Tibial artery (tissue), 4 donors: ENCODE data around the gene RXRB.

ENCODE experiments used
- DNase-seq, 2 donors: peaks; one replicate each; pipeline ENCODE4 v3.0.0-alpha.2; 2019
- H3K27ac ChIP-seq, 2 donors: fragments of 200-600 bp; sonication (generic) in 1 of 2; 1 replicate in 1 of 2; 2 replicates in 1 of 2; pipeline ENCODE4 v1.5.1; 2018 to 2019; ENCODE audit warnings: mild to moderate bottlenecking in 1 of 2
- H3K27me3 ChIP-seq, 2 donors: fragments of 200-600 bp; sonication (generic) in 1 of 2; one replicate each; pipeline versions ENCODE4 v1.5.1 to v1.6.0; 2016 to 2019
- H3K36me3 ChIP-seq, 3 donors: fragments of 200-600 bp; sonication (generic) in 2 of 3; one replicate each; pipeline ENCODE4 v1.5.1; 2016 to 2019; ENCODE audit warnings: mild to moderate bottlenecking in 2 of 3
- H3K4me1 ChIP-seq, 4 donors: fragments of 200-600 bp; sonication (generic) in 2 of 4; 1 replicate in 3 of 4; 2 replicates in 1 of 4; pipeline ENCODE4 v1.5.1; 2016 to 2019
- H3K4me3 ChIP-seq, 2 donors: fragments of 200-600 bp; sonication (generic) in 1 of 2; 1 replicate in 1 of 2; 2 replicates in 1 of 2; pipeline ENCODE4 v1.5.1; 2018 to 2019; ENCODE audit warnings: mild to moderate bottlenecking in 2 of 2
- H3K9me3 ChIP-seq, 3 donors: fragments of 200-600 bp; sonication (generic) in 1 of 3; one replicate each; pipeline ENCODE4 v1.5.1; 2016 to 2019
- intact Hi-C: fragments of 100-400 bp; cut with DNase I; formaldehyde crosslinking; loops from one replicate; pipeline ENCODE4 v1.15.0; 2023; ENCODE audit warnings: low total_unique reads
- TF ChIP-seq, protein P1 (sequence below), 2 experiments: fragments of 200-600 bp in 1 of 2; fragments of 450-650 bp in 1 of 2; IDR thresholded peaks; one replicate each; pipeline ENCODE4 v1.5.1; 2017 to 2019; ENCODE audit warnings: antibody characterized with exemption in 2 of 2, mild to moderate bottlenecking in 1 of 2, moderate library complexity in 1 of 2

Gene RXRB

DNA sequence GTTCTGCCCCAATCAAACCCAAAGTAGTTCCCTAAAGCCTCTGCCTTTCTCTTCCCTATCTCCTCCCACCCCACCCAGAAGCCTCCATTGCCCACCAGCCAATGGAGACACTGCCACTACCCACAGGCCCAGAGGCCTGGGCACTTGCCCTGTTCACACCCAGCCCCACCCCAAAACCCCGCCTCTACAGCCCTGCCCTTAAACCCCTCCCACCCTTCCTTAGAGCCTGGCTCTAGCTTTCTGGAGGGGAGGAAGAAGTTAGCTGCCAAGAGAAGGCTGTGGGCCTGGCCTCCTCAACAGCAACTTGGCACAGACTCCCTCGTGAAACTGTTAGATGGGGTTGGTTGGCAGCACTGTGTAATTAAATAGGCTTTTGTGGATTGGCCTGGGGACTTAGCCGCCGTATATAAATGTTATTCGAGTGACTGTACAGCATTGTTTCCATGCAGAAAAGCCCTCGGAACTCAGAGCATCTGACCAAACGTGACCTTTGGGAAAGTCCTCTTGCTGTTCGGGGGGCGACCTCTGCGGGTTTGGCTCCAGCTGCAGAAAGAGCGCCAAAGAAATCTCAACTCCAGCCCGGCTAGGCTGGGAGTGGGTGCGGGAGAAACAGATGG is 39.6 kb downstream of the RXRB start:
- H3K27me3 ChIP-seq, result no peaks in the 10 kb centered on the region
- no peaks in the 10 kb centered on the region for H3K9me3 ChIP-seq
- H3K36me3 ChIP-seq, result no peaks in the 10 kb centered on the region
- H3K27ac ChIP-seq, result peak overlapping the region; percentile 50 to 52
- peaks cover 0 to 20% (median 14%) of the 10 kb centered on the region in 4 donors for H3K4me1 ChIP-seq
- peak in 1 of 2 donors; percentile 42 for DNase-seq
- intact Hi-C loops, result loop anchor here (5.0 kb wide), 2 partner anchors 36 to 86 kb away; no protein-coding TSS in a partner anchor
- H3K4me3 ChIP-seq, result peak overlapping the region; percentile 45 to 61
- TF ChIP-seq, protein P1, sequence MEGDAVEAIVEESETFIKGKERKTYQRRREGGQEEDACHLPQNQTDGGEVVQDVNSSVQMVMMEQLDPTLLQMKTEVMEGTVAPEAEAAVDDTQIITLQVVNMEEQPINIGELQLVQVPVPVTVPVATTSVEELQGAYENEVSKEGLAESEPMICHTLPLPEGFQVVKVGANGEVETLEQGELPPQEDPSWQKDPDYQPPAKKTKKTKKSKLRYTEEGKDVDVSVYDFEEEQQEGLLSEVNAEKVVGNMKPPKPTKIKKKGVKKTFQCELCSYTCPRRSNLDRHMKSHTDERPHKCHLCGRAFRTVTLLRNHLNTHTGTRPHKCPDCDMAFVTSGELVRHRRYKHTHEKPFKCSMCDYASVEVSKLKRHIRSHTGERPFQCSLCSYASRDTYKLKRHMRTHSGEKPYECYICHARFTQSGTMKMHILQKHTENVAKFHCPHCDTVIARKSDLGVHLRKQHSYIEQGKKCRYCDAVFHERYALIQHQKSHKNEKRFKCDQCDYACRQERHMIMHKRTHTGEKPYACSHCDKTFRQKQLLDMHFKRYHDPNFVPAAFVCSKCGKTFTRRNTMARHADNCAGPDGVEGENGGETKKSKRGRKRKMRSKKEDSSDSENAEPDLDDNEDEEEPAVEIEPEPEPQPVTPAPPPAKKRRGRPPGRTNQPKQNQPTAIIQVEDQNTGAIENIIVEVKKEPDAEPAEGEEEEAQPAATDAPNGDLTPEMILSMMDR (IDR thresholded peaks at IDR 0.05), result no peak

DNA sequence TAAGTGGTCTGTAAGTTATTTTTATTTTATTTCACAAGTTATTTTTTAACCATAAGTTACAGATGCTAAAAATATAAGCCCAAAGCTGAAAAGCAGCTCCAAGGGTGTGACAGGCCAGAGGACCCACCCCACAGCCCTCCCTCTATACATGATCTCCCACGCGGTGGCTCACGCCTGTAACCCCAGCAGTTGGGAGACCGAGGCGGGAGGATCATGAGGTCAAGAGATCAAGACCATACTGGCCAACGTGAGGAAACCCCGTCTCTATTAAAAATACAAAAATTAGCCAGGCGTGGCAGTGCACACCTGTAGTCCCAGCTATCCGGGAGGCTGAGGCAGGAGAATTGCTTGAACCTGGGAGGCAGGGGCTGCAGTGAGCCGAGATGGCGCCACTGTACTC is 40.4 kb downstream of the RXRB start:
- DNase-seq, result no peak
- no peaks in the 10 kb centered on the region for H3K36me3 ChIP-seq
- no peak overlapping the region for H3K27ac ChIP-seq
- H3K27me3 ChIP-seq, result no peaks in the 10 kb centered on the region
- peaks cover 0 to 20% (median 14%) of the 10 kb centered on the region in 4 donors for H3K4me1 ChIP-seq
- TF ChIP-seq, protein P1 (IDR thresholded peaks at IDR 0.05), result no peak
- intact Hi-C loops, result loop anchor here (5.0 kb wide), 2 partner anchors 37 to 87 kb away; no protein-coding TSS in a partner anchor
- H3K4me3 ChIP-seq, result no peak overlapping the region
- H3K9me3 ChIP-seq, result no peaks in the 10 kb centered on the region

DNA sequence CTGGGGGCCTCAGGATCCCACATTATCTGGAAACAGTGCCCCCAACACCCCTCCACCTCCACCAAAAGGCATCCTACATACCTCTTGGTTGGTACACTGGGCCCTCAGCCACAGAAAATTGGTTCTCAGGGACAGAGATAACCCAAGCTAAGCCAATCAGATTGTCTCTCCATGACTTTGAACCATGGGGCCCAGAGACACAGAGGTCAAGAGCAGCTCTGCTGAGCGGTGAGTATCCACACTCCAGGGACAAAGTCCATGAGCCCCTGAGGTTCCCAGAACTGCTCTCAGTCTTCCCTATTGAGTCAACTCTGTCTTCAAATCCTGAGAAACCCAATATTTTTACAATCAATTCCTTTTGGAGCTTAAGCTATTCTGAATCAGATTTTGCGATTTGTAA is 43.5 kb downstream of the RXRB start:
- no peak overlapping the region for H3K4me3 ChIP-seq
- H3K27ac ChIP-seq, result no peak overlapping the region
- H3K4me1 ChIP-seq, result peaks cover 0 to 17% (median 13%) of the 10 kb centered on the region in 4 donors
- H3K36me3 ChIP-seq, result no peaks in the 10 kb centered on the region
- TF ChIP-seq, protein P1 (IDR thresholded peaks at IDR 0.05), result no peak
- H3K9me3 ChIP-seq, result peaks cover 0 to 5% (median 3%) of the 10 kb centered on the region in 3 donors
- H3K27me3 ChIP-seq, result peaks cover 0 to 6% of the 10 kb centered on the region in 2 donors
- intact Hi-C loops, result no loop called here
- no peak for DNase-seq

DNA sequence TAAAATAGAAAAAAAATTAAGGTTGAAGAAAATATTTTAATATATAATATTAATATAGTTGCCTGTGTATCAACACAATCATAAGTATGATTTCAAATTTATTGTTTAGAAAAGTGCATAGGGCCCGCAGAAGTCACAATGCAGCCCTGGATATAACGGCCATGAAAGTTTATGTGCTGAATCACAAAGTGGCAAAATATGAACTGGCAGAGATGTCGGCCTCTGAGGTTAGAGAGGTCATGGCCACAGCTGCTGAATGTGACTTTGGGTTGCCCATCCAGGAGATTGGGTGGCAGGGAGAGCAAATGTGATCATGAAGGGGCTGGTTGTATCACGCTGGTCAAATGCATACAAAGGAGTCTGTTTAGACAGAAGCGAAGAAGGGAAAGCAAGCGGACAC is 43.9 kb downstream of the RXRB start:
- Histone ChIP-seq H3K36me3 (no peaks in the 10 kb centered on the region), H3K9me3 (peaks cover 0 to 7% (median 7%) of the 10 kb centered on the region in 3 donors), H3K4me3 (no peak overlapping the region), H3K27ac (no peak overlapping the region), H3K4me1 (peaks cover 0 to 13% (median 9%) of the 10 kb centered on the region in 4 donors), H3K27me3 (peaks cover 0 to 6% of the 10 kb centered on the region in 2 donors)
- DNase-seq, result no peak
- intact Hi-C loops, result no loop called here
- TF ChIP-seq, protein P1 (IDR thresholded peaks at IDR 0.05), result no peak

- Histone ChIP-seq H3K36me3 (no peaks in the 10 kb centered on the region), H3K27ac (no peak overlapping the region), H3K4me1 (no peaks in the 10 kb centered on the region), H3K9me3 (peaks cover 0 to 9% (median 7%) of the 10 kb centered on the region in 3 donors), H3K27me3 (peaks cover 0 to 24% of the 10 kb centered on the region in 2 donors), H3K4me3 (no peak overlapping the region)
- TF ChIP-seq, protein P1 (IDR thresholded peaks at IDR 0.05), result no peak
- no peak for DNase-seq
- intact Hi-C loops, result no loop called here
Measured at GRCh38 chr6:33154349-33154748, 46.1 kb downstream of the RXRB start.
